NCI-H345 treated with DMSO at 0.1 percent for 48 hours (cell line): ENCODE results near the gene FREY1.
A peak's percentile ranks its signal among the peaks of the same experiment; 100 is the strongest.
"Not testable (repeated sequence)": the region's sequence is repeated elsewhere in the genome, so short reads cannot be mapped to it uniquely, and the experiment has no call there.

Experiments
- DNase-seq: peaks from one replicate; lab custom pipeline; 2025; ENCODE audit not compliant: unreplicated experiment; lab: John Stamatoyannopoulos, UW

FREY1 gene

DNA sequence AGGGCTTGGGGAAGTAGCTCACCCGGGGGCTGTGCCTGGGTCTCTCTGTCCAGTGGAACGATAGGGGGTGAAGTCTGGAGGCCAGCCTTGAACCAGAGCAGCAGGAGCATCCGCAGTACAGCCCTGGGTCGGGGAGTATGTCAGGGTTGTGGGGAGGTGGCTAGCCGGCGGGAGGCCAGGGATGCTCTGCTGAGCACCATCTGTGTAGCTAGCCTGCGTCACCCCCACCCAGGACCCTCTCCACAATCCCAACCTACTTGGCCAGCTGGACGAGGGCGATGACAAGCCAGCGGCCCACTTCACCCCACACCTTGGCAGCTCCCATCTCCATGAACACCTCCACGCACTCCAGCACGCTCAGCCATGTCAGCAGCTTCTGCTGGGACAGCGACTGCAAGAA lies 8.4 kb upstream of the FREY1 start:
- no peak for DNase-seq

DNA sequence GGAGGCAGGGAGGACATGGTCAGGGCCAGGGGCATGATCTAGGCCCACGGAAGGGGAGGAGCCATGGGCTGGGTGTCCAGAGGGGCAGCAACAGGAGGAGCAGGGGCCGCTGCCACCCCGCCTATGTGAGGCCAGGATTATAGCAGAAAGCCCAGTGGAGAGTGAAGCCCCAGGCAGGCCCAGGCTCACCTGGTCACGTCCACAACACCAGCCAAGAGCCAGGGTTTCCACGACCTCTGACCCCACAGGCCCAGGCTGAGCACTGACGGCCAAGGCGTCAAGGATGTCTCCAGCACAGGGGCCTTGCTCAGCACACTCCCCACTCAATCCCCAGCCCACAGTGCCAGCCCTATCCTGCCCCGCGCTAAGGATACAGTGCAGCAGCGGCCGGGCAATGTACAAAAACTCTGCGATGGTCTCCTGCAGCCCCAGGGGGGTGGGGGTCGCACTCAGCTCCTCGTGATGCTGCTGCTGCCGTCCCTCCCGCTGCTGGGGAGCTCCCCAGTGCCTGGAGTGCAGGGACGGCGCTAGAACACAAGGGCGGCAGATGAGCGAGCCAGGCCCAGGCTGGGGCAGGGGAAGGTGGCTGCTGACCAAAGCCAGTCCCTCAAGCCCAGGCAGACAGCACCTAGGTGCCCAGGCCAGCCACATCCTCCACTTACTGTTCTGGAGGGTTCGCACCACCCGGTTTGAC lies 7.0 kb upstream of the FREY1 start:
- no peak for DNase-seq

DNA sequence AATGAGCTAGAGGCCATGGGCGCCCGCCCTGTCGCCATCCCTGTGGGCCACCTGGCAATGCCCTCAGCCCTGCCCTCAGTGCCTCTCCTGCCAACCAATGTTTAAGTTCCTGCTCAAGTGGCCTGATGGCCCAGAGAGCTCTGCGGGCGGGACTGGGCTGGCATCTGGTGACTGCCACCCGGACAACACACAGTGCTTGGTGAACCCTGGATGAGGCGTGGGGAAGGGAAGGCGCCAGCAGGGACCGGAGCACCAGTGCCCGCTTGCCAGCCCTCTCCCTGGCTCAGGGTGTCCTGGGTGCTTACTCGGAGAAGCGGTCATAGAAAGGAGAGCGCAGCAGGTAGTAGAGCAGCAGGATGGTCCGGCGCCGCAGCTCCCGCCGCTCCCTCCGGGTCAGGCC lies 6.4 kb upstream of the FREY1 start:
- DNase-seq: no peak

DNA sequence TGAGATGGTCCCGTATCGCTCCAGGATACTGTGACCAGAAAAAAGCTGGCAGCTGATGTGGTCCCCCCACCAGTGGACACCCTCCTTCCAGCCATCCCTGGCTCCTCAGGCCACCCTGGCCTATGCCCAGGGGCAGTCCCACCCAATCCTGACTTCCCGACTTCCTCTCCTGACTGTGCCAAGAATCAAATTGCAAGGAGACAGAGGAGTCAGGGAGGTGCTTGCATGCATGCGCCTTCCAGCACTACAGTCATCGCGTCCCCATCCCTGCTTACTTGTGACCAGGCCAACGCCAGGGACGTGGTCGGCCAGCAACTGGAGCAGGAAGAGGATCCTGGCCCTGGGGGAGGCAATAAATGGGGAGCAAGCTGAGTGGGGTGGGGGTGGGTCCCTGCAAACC lies 3.6 kb upstream of the FREY1 start:
- DNase-seq: no peak

DNA sequence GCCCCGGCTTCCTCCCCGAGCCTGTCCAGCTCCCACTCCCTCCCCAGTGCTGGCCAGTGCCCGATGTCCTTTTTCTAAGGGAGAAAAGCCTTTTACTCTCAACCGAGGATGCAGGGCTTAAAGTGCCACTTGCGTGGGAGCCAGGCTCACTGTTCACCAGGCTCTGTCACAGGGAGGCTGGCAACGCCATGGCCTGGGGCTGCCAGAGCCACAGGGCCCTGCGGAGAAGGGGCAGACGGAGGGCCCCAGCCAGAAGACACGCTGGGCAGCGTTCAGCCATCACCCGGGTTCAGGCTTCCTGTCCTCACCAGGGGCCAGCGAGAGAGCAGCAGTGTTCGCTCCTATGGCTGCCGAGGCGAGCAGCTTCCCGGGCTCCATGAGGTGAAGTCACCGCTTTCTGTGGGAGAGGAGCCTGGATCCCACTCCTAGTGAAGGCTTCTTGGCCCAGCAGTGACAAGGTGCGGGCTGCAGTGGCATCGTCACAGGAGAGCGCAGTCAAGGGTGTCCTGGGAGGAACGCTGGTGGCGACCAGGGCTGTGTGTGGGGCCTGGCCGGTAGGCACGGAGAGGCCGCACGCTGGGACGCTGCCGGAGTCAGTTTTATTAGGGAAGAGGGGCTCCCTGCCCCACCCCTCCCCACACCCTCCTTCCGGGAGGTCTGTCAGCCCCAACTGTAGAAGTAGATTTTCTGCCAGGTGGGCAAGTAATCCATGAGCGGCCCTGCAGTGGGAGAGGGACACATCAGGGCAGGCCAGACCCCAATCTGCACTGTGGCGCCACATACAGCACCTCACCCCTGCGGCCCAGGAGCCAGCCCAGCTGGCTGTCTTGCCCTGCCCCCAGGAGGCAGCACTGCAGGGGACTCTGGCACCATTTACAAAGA lies 2.8 kb upstream of the FREY1 start:
- DNase-seq: no peak

DNA sequence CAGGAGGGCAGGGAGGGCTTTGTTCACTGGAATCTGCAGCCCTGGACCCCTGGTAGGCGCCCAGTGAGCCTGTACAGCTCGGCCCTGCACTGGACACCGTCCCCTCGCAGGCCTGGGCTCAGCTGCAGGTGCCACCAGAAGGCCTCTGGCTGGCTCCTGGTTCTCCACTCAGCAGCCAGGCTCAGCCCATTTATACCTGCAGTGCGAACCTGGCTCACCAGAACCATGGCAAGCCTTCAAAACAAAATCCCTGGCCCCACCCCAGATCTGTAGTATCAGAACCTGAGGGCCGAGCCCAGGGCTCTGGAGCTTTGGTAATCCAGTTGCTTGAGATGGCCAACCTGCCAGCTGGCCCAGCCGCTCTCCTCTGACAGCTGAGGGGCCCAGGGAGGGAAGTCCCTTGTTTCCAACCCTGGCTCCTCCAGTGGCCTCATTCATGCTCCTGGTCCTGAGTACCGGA lies 870 bp upstream of the FREY1 start:
- DNase-seq: no peak

DNA sequence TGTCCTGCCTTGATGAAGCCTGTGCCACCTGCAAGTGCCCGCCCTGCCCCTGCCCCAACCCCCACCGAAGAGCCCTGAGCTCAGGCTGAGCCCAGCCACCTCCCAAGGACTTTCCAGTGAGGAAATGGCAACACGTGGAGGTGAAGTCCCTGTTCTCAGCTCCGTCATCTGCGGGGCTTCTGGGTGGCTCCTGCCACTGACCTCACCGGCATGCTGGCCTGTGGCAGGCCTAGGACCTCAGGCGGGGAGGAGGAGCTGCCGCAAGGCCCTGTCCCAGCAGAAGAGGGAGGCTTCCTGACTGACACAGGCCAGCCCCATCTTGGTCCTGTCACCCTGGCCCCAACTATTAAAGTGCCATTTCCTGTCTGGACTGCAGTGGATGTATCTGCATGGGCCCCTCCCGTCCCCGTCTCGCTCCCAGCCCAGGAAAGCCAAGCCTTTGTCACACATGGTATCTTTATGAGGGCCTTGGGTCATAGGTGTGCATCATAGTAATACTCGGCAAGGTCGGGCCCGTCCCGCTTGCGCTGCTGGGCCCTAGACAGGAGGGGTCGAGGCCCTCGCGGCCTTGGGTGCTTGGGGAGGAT lies 882 bp downstream of the FREY1 start:
- no peak for DNase-seq

DNA sequence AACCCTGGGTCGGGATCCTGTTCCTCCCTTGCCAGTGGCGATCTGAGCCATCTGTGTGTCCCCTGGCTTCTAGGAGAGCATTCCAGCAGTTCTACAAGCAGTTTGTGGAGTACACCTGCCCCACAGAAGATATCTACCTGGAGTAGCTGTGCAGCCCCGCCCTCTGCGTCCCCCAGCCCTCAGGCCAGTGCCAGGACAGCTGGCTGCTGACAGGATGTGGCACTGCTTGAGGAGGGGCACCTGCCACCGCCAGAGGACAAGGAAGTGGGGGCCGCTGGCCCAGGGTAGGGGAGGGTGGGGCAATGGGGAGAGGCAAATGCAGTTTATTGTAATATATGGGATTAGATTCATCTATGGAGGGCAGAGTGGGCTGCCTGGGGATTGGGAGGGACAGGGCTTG lies 1.5 kb downstream of the FREY1 start:
- not testable (repeated sequence) for DNase-seq

DNA sequence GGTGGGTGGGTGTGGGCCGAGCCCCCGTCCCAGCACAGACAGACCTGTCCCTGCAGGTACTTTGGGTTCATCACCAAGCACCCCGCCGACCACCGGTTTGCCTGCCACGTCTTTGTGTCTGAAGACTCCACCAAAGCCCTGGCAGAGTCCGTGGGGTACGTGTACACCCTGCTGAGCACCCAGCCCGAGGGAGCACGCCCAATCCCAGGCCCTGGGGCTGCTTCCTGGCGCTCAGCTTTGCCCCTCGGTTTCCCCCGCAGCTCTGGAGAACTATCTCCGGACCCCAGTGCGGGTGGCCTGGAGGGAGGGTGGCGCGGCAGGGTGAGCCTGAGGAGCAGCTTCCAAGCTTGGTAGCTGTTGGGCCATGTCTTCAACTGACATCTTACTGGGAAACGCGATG lies 2.0 kb downstream of the FREY1 start:
- DNase-seq: no peak

DNA sequence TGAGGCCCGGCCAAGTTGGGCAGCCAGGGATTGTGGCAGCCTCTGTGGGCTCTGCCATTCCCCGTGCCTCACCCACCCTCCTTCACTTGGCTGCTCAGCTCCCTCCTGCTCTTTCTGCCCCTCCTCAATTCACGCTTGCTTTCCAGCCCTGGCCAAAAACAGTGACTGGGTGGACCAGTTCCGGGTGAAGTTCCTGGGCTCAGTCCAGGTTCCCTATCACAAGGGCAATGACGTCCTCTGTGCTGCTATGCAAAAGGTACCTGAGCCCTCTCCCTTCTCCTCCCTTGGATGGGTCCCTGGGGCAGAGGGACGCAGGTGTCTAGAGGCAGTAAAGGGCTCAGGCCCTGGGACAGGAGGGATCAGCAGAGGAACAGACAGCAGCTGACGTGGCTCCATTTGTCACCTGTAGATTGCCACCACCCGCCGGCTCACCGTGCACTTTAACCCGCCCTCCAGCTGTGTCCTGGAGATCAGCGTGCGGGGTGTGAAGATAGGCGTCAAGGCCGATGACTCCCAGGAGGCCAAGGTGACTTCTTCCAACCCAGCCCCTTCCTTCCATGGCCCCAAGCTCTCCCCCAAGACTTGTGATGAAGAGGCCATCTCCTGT lies 2.7 kb downstream of the FREY1 start:
- DNase-seq: no peak

DNA sequence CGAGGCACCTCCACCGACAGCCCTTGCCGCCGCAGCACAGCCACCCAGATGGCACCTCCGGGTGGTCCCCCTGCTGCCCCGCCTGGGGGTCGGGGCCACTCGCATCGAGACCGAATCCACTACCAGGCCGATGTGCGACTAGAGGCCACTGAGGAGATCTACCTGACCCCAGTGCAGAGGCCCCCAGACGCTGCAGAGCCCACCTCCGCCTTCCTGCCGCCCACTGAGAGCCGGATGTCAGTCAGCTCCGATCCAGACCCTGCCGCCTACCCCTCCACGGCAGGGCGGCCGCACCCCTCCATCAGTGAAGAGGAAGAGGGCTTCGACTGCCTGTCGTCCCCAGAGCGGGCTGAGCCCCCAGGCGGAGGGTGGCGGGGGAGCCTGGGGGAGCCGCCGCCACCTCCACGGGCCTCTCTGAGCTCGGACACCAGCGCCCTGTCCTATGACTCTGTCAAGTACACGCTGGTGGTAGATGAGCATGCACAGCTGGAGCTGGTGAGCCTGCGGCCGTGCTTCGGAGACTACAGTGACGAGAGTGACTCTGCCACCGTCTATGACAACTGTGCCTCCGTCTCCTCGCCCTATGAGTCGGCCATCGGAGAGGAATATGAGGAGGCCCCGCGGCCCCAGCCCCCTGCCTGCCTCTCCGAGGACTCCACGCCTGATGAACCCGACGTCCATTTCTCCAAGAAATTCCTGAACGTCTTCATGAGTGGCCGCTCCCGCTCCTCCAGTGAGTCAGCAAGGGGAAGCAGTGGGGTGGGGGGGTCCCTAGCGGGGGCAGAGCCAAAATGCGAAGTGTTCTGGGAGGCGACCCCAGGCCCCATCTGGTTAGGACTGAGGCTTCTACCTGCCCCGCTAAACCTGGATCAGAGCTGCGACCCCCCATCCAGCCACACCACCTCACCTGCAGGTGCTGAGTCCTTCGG lies 4.4 kb downstream of the FREY1 start:
- no peak for DNase-seq

DNA sequence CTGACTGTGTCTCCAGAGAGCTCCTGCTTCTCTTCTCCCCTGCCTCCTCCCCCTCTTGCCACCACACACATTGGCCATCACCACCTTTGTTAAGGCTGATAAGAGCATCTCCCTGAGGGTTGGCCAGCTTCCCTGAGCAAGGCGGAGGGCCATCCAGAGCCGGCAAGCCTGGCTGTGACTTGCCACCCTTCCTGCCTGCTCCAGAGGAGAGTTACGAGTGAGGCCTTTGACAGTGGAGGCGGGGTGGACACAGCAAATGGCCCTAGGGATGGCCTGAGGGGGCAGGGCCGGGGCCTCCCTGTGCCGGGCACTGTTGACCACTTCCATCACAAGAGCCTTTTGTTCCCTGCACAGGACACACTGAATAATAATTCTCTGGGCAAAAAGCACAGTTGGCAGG lies 5.4 kb downstream of the FREY1 start:
- DNase-seq: no peak

DNA sequence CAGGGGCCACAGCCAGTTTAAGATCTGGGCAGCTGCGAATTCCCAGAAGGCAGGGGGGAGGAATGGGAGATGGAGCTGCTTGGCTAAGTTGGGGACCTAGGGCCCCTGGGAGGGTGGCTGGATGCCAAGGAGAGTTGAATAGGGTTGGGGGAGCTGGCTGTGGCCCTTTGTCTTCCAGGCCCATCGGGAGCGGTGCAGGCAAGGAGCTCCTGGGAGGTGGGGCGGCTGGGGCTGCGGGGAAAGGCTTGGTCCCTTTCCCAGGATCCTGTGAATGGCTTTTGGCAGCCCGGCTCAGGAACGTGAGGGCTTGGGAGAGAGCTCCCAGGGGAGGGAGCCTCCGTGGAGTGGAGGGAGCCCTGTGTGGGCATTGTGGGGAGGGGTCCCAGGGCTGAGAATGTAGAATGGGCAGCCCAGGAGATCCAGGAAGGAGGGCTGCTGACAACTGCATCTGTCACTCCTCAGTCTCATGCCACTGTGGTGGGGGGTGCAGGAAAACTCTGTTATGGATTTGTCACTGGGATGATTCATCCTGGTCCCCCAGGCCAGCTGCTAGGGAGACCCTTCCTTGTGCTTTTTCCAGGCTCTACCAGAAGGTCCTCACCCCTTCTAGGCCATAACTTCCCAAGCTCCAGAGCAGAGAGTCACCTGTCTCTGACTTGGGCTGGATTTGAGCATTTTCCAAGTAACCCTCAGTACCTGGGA lies 6.0 kb downstream of the FREY1 start:
- no peak for DNase-seq

DNA sequence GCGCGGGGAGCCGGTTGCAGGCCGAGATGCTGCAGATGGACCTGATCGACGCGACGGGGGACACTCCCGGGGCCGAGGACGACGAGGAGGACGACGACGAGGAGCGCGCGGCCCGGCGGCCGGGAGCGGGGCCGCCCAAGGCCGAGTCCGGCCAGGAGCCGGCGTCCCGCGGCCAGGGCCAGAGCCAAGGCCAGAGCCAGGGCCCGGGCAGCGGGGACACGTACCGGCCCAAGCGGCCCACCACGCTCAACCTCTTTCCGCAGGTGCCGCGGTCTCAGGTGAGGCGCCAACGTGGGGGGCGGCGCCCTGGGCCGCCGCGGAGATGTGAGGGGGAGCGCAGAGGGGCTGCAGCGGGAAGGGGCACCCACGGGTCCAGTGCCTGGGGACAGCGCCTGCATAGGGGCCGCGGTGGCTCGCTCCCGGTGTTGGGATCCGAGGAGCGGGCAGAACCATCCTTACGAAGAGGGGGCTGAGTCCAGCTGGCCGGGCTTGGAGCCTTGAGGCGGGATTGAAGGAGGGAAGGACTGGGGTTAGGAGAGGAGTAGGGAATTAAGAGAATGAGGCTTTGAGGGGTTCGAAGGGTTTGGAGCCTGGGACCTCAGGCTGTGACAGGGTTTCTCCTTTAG lies 6.8 kb downstream of the FREY1 start:
- DNase-seq: not testable (repeated sequence)

DNA sequence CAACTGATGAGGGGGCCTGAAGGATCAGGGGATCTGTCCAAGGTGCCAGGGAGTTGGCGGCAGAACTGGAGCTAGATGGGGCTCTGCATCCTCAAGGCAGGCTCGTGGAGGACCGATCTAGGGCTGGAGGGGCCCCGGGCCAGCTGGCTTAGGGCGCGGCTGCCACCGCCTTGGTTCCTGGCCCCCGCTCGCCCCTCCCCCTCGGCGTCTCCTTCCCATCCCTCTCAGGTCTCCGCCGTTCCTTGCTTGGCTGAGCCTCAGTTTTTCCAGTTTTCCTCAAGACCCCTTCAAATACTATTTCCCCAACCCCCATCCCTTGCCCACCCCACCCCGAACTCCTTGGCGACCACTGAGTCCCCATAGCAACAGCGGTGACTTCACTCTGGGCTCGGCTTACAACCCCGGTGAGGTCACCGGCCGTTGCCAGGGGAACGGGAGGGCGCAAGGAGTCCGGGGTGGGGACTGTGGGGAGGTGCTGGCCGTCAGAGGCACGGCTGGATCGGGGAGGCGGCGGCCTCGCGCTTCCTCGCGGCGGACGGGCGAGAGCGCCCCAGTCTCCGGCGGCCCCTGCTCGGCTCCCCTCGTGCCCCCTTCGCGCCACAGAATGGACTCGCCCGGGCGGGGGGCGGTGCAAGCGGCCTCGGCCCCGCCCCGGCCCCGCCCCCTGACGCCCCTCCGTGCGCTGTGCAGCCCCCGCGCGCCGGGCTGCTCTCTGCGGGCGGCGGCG lies 7.5 kb downstream of the FREY1 start:
- peak; percentile 56 for DNase-seq

DNA sequence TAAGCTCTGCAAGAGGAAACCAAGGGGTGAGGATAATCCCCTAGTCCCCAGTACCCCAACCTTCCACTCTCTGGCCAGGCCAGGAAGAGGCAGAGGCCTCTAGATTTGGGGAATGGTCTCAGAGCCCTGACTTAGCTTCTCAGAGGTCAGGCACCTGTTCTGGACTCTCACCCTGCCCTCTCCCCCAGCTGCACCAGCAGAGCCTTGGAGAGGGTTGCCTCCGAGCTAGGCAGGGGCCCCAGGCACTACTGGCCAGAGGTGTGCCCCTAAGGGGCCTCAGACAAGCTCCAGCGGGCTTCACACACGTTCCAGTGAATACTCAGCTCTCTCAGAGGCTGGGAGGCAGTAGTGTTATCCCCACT lies 8.0 kb downstream of the FREY1 start:
- DNase-seq: no peak

DNA sequence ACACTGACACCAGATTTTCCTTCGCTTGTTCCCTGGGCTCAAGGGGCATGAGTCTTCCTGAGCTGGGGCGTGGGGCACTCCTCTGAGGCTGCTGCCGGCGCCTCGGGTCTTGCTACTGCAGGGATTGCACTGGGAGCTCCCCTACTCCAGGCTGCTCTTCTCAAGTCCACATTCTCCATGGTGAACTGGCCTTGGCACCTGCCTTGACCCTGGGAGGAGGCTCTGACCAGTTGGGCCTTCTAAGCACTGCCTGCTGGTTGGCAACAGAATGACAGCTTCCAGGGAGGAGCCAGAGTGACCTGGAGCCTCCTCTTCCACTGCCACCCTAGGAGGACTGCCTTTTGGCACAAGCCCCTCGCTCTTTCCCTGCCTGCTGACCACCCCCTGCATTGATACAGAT lies 9.5 kb downstream of the FREY1 start:
- no peak for DNase-seq

DNA sequence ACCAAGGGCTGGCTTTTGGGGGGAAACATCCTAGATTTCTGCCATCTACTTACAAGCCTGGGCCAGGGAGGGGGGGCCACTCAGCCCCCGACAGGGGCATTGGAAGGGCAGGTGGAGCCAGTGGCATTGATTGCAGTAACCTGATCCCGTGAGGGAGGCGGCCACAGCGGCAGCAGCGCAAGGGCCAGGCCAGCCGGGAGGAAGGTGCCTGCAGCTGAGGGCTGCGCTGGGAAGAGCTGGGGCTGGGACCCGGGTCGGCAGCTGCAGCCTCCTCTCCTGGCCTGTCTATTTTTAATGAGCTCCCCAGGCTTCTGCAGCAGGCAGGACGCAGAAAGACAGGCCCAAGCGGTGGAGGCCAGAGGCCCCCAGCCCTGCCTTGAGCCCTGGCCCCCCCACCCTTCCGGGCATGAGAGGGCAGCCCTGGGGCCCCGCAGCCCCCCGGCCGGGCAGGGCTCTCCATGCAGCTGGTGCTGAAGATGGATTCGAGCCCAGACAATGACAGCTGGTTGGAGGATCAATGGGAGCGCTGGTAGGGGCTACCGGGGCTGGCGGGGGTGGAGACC lies 10.6 kb downstream of the FREY1 start:
- DNase-seq: peak; percentile 66
